Measurements from ENCODE around the gene SLC6A11.

The SLC6A11 gene

GRCh38 chr3:10932596-10932995 lies 116.6 kb downstream of the SLC6A11 start:
- H3K9me3 ChIP-seq (ENCODE audit: control insufficient read depth, low read length) = no peaks in the 10 kb centered on the region
- no peak for TF ChIP-seq CTCF (IDR thresholded peaks at IDR 0.05)
- no peak overlapping the region for H3K27ac ChIP-seq
- H3K4me1 ChIP-seq = no peaks in the 10 kb centered on the region
- H3K36me3 ChIP-seq (ENCODE audit: control insufficient read depth, insufficient read depth, low read length) = no peaks in the 10 kb centered on the region
- no peaks in the 10 kb centered on the region for H3K27me3 ChIP-seq (ENCODE audit: control insufficient read depth, insufficient read depth, low read length)
- no peak overlapping the region for H3K4me2 ChIP-seq (ENCODE audit: low read length)
- H2AFZ ChIP-seq = no peak overlapping the region
- no peaks in the 10 kb centered on the region for H3K79me2 ChIP-seq
- H3K9ac ChIP-seq = no peak overlapping the region
- no peak overlapping the region for H3K4me3 ChIP-seq (ENCODE audit: low read depth, low read length)

GRCh38 chr3:10933021-10933420 lies 117.0 kb downstream of the SLC6A11 start:
- H3K27me3 ChIP-seq (ENCODE audit: control insufficient read depth, insufficient read depth, low read length) = no peaks in the 10 kb centered on the region
- H3K9ac ChIP-seq = no peak overlapping the region
- H3K79me2 ChIP-seq = no peaks in the 10 kb centered on the region
- no peaks in the 10 kb centered on the region for H3K36me3 ChIP-seq (ENCODE audit: control insufficient read depth, insufficient read depth, low read length)
- no peaks in the 10 kb centered on the region for H3K9me3 ChIP-seq (ENCODE audit: control insufficient read depth, low read length)
- H3K27ac ChIP-seq = no peak overlapping the region
- TF ChIP-seq CTCF (IDR thresholded peaks at IDR 0.05) = no peak
- no peak overlapping the region for H3K4me2 ChIP-seq (ENCODE audit: low read length)
- no peak overlapping the region for H2AFZ ChIP-seq
- H3K4me3 ChIP-seq (ENCODE audit: low read depth, low read length) = no peak overlapping the region
- H3K4me1 ChIP-seq = no peaks in the 10 kb centered on the region

- Histone ChIP-seq H3K27me3 (ENCODE audit: control insufficient read depth, insufficient read depth, low read length) (no peaks in the 10 kb centered on the region), H3K9ac (no peak overlapping the region), H3K27ac (no peak overlapping the region), H2AFZ (no peak overlapping the region), H3K79me2 (no peaks in the 10 kb centered on the region), H3K9me3 (ENCODE audit: control insufficient read depth, low read length) (no peaks in the 10 kb centered on the region), H3K4me2 (ENCODE audit: low read length) (no peak overlapping the region), H3K4me3 (ENCODE audit: low read depth, low read length) (no peak overlapping the region), H3K4me1 (no peaks in the 10 kb centered on the region), H3K36me3 (ENCODE audit: control insufficient read depth, insufficient read depth, low read length) (no peaks in the 10 kb centered on the region)
- no peak for TF ChIP-seq CTCF (IDR thresholded peaks at IDR 0.05)
Observed at GRCh38 chr3:10933470-10933804, 117.4 kb downstream of the SLC6A11 start.

- H3K27ac ChIP-seq = no peak overlapping the region
- no peak for TF ChIP-seq CTCF (IDR thresholded peaks at IDR 0.05)
- H3K36me3 ChIP-seq (ENCODE audit: control insufficient read depth, insufficient read depth, low read length) = no peaks in the 10 kb centered on the region
- H3K9me3 ChIP-seq (ENCODE audit: control insufficient read depth, low read length) = no peaks in the 10 kb centered on the region
- no peaks in the 10 kb centered on the region for H3K79me2 ChIP-seq
- H3K9ac ChIP-seq = no peak overlapping the region
- no peak overlapping the region for H3K4me2 ChIP-seq (ENCODE audit: low read length)
- H3K4me1 ChIP-seq = no peaks in the 10 kb centered on the region
- no peak overlapping the region for H3K4me3 ChIP-seq (ENCODE audit: low read depth, low read length)
- H2AFZ ChIP-seq = no peak overlapping the region
- H3K27me3 ChIP-seq (ENCODE audit: control insufficient read depth, insufficient read depth, low read length) = no peaks in the 10 kb centered on the region
Observed at GRCh38 chr3:10933805-10934481, 117.9 kb downstream of the SLC6A11 start.

- no peak for TF ChIP-seq CTCF (IDR thresholded peaks at IDR 0.05)
- no peak overlapping the region for H2AFZ ChIP-seq
- H3K4me3 ChIP-seq (ENCODE audit: low read depth, low read length) = no peak overlapping the region
- H3K4me2 ChIP-seq (ENCODE audit: low read length) = no peak overlapping the region
- no peaks in the 10 kb centered on the region for H3K27me3 ChIP-seq (ENCODE audit: control insufficient read depth, insufficient read depth, low read length)
- H3K79me2 ChIP-seq = no peaks in the 10 kb centered on the region
- H3K9me3 ChIP-seq (ENCODE audit: control insufficient read depth, low read length) = no peaks in the 10 kb centered on the region
- H3K36me3 ChIP-seq (ENCODE audit: control insufficient read depth, insufficient read depth, low read length) = no peaks in the 10 kb centered on the region
- no peak overlapping the region for H3K9ac ChIP-seq
- H3K4me1 ChIP-seq = no peaks in the 10 kb centered on the region
- no peak overlapping the region for H3K27ac ChIP-seq
Observed at GRCh38 chr3:10935028-10935427, 119.0 kb downstream of the SLC6A11 start.
